Right atrium auricular region (tissue), 2 donors: ENCODE data around the gene C10orf105. TPM values are rescaled to one million over a fixed set of nuclear protein-coding genes. Genes with fewer than 3 reads are reported as not detected.

Source experiments
- DNase-seq: peaks from one replicate; pipeline ENCODE4 v3.0.0-alpha.2; 2019; ENCODE audit warnings: low spot score
- H3K27ac ChIP-seq, 2 donors: fragments of 200-600 bp; sonication (generic); 1 replicate in 1 of 2; 2 replicates in 1 of 2; pipeline ENCODE4 v1.5.1; 2016 to 2019
- H3K27me3 ChIP-seq, 2 donors: fragments of 200-600 bp; sonication (generic); one replicate each; pipeline versions ENCODE4 v1.5.1 to v1.6.0; 2017 to 2019
- H3K36me3 ChIP-seq: fragments of 200-600 bp; sonication (generic); one replicate; pipeline ENCODE4 v1.5.1; 2016
- H3K4me1 ChIP-seq, 2 donors: fragments of 200-600 bp; sonication (generic); one replicate each; pipeline versions ENCODE4 v1.5.1 to v1.6.0; 2017 to 2019
- H3K4me3 ChIP-seq, 2 donors: fragments of 200-600 bp; sonication (generic); 1 replicate in 1 of 2; 2 replicates in 1 of 2; pipeline ENCODE4 v1.5.1; 2017 to 2019; ENCODE audit warnings: mild to moderate bottlenecking in 1 of 2, moderate library complexity in 1 of 2
- H3K9me3 ChIP-seq, 2 donors: fragments of 200-600 bp; sonication (generic); one replicate each; pipeline ENCODE4 v1.5.1; 2019
- CTCF ChIP-seq, 2 donors: fragments of 200-600 bp; sonication (generic); IDR thresholded peaks; one replicate each; pipeline ENCODE4 v1.5.1; 2019; ENCODE audit warnings: antibody characterized with exemption in 2 of 2
- total RNA-seq, 2 donors: library from RNA; depleted of rRNA; stranded (reverse); fragments of >200 nt; gene quantifications; one replicate each; pipeline ENCODE4 v1.1.0, GENCODE V29; 2016

The C10orf105 gene
- total RNA-seq, 2 donors from 2014 or later: 1.3 TPM; not detected in 1

GRCh38 chr10:71749396-71749795, 29.8 kb upstream of the C10orf105 start:
- no peak overlapping the region for H3K4me3 ChIP-seq
- peaks cover 32% of the 10 kb centered on the region for H3K36me3 ChIP-seq
- H3K27ac ChIP-seq: peak overlapping the region; percentile 67 to 74
- peaks cover 0 to 78% of the 10 kb centered on the region in 2 donors for H3K4me1 ChIP-seq
- no peak for TF ChIP-seq CTCF (IDR thresholded peaks at IDR 0.05)
- H3K27me3 ChIP-seq: no peaks in the 10 kb centered on the region
- no peaks in the 10 kb centered on the region for H3K9me3 ChIP-seq
- DNase-seq: no peak

DNA sequence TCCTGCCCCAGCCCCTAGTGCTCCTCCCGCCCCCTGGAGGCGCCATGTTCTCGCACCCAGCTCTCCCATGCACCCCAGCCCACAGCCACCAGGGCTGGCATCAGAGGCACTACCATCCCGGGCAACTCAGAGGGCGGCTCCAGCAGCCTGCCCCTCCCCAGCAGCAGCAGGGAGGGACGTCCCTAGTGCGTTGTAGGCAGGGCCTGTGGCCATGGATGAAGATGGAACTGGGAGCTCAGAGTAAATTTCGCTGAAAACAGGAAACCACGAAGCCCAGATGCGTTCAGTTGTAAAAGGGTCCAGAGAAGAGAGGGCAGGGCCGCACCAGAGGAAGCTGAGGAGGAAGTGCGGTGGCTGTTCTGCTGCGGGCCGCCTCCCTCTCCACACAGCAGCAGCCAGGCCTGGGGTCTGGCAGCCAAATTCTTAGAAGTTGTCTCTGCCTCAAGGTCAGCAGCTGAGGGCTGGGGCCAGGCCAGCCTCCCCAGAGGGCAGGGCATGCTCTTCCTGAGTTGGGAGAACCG, 29.2 kb upstream of the C10orf105 start:
- Histone ChIP-seq H3K4me3 (no peak overlapping the region), H3K9me3 (no peaks in the 10 kb centered on the region), H3K27me3 (no peaks in the 10 kb centered on the region), H3K36me3 (peaks cover 26% of the 10 kb centered on the region), H3K27ac (peak overlapping the region; percentile 67 to 74), H3K4me1 (peaks cover 0 to 72% of the 10 kb centered on the region in 2 donors)
- DNase-seq: peak; percentile 82
- TF ChIP-seq CTCF (IDR thresholded peaks at IDR 0.05): no peak

- DNase-seq: no peak
- Histone ChIP-seq H3K27ac (peak overlapping the region; percentile 67 to 74), H3K9me3 (peaks cover 0 to under 1% of the 10 kb centered on the region in 2 donors), H3K27me3 (no peaks in the 10 kb centered on the region), H3K4me1 (peaks cover 0 to 68% of the 10 kb centered on the region in 2 donors), H3K4me3 (no peak overlapping the region), H3K36me3 (peaks cover 24% of the 10 kb centered on the region)
- TF ChIP-seq CTCF (IDR thresholded peaks at IDR 0.05): no peak
Observed at GRCh38 chr10:71747551-71748523, 28.3 kb upstream of the C10orf105 start.

DNA sequence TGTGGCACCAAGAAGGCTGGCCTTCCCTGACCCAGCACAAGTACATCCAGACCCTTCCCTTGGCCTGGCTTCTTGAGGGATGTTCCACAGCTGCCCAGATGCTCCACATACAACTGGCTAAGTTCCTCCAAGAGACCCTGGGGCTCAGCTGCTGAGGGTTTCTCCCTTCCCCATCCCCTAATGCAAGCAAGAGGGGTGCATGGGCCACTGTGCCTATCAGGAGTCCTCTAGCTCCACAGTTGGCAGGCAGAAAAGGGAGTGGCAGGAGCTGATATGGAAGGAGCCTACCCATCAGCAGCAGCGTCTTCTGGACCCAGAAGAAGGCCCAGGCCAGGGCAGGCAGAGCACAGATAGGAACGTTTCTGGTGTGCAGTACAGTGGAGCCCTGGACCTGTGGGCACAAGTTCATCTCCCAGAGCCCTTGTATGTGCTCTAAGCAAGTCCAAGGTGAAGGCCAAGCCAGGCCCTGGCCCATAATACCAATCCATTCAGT, 27.5 kb upstream of the C10orf105 start:
- Histone ChIP-seq H3K27ac (peak overlapping the region; percentile 67 to 74), H3K4me1 (peaks cover 0 to 62% of the 10 kb centered on the region in 2 donors), H3K36me3 (peaks cover 16% of the 10 kb centered on the region), H3K27me3 (no peaks in the 10 kb centered on the region), H3K9me3 (peaks cover 0 to 6% of the 10 kb centered on the region in 2 donors), H3K4me3 (no peak overlapping the region)
- DNase-seq: no peak
- TF ChIP-seq CTCF (IDR thresholded peaks at IDR 0.05): peak in 1 of 2 donors; percentile 2

DNA sequence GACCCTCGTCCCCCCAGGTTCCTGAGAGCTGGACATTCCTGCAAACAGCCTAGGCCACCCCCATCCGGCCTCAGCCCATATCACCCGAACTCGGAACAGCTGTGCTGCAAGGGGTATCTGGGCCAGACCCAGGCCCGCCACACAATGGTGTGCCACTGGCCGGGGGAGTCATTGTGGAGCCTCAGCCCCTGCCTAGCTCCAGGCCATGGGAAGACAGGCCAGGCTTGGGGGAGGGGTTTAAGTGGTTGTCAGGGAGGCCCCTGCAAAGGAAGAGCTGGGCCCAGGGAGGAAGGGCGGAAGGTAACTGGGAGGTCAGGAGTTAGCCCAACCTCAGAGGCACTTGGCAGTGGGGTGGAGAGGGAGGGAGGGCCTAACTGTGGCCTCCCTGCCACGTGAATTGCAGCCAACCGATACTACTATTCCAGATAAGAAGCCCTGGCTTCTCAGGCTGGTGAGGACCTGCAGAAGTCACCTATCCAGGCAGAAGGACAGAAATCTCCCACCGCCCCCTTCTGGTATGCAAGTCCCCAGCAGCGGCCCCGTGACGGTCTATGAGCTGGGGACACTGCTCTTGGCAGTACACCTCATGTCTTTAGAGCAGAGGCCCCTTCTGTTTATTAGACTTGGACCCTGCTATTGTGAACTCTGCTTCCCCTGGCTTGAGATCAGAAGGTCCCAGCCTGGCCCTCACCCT, 26.9 kb upstream of the C10orf105 start:
- H3K36me3 ChIP-seq: peaks cover 10% of the 10 kb centered on the region
- H3K27me3 ChIP-seq: no peaks in the 10 kb centered on the region
- peaks cover 0 to 57% of the 10 kb centered on the region in 2 donors for H3K4me1 ChIP-seq
- no peak overlapping the region for H3K4me3 ChIP-seq
- peak in 1 of 2 donors; percentile 40 for TF ChIP-seq CTCF (IDR thresholded peaks at IDR 0.05)
- peaks cover 0 to 6% of the 10 kb centered on the region in 2 donors for H3K9me3 ChIP-seq
- H3K27ac ChIP-seq: peak overlapping the region; percentile 67 to 74
- no peak for DNase-seq
